GM21786 (cell line): ENCODE results near the gene KRT79.
"Not testable (repeated sequence)": the region's sequence is repeated elsewhere in the genome, so short reads cannot be mapped to it uniquely, and the experiment has no call there.

Source experiments
- ATAC-seq: cut with Tn5 transposase; IDR thresholded peaks from one replicate; pipeline ENCODE4 v1.9.1; 2021; ENCODE audit not compliant: unreplicated experiment

The KRT79 gene

DNA sequence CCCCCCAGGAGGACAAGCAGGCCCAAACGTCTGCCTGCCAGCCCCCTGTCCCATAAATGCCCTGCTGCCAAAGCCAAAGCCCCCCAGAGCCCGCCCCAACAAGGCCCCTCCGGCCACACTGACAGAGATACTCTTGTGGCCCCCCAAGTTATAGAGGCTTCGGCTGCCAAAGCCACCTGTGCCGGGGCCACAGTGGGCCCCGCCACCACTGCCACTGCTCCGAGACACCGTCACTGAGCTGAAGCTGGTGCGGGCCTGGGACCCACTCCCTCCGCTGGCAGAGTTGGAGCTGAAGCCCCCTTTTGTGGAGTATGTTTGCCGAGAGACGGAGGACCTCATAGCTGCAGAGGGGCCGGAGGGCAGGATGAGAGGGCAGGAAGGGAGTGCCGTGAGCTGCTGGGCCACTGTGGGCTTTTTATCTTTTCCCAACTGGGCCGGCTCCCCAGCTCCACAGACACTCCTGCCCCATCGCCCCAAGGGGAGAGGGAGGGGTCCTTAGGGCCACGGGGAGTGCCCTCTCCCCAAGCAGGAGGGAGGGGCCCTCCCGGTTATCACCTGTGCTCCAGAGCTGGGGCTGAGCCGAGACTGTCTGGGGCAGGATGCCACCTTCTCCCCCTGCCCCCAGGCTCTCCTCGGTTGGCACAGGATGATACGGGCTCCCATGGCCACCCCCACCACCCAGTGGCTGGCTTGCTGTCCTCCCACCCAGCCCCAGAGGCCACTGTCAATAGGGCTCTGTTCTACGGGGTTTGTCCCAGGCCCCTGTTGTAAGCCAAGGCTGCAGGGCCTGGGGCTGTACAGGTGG lies at the start of gene KRT79:
Gene KRT79 (minus strand): TSS at position 390 of the 805 bp plus-strand sequence. CDS start 51 bp downstream, at position 339.
- ATAC-seq: no peak

DNA sequence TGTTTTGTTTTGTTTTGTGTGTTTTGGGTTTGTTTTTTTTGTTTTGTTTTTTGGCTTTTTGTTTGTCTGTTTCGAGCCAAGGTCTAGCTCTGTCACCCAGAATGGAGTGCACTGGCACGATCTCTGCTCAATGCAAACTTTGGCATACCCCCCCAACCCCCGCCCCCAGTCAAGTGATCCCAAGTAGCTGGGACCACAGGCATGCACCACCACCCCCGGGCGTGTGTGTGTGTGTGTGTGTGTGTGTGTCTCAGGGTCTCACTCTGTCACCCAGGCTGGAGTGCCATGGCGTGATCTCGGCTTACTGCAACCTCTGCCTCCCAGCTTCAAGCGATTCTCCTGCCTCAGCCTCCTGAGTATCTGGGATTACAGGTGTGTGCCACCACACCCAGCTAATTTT lies 46.4 kb upstream of the KRT79 start:
- ATAC-seq: not testable (repeated sequence)

DNA sequence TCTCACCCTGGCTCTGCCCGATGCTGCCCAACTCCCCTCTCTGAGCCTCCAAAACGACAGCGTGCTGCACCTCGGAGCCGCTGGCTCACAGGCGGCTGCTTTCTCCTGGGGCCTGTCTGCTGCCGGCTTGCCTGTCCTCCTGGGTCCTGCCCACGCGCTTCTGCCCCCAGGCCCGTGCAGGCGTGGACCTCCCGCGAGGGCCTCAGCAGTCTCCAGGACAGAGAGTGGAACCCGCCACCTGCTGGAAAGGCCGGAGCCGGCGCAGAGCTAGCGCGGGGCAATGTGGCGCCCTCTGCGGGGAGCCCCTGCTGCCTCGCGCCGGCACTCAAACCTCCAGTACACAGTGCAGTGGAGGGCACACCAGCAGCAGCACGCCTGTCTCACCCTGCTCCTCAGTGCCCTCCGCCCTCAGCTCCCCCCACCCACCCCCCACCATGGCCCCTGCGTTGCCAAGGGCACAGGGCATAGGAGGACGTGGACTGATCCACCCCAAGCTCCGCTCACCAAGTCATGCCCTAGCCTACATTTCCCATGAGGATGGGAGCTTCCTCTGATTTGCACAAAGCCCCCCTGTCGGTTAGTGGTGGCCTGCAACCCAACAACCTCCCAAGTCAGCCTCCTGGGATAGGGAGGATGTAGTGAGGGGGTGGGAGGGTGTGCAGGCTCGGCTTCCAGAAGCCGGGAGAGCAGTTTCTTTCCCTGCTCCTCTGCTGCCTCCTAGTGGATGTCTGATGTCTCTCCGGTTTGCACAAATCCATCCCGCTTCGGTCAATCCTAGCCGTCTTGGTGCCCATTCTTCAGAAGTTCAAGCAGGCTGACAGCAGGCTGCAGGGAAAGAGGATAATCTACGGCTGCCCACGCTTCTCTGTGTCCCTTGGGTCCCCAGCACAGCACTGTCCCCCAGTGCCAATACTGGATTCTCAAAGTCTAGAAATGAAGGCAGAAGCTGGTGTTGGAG lies 45.6 kb upstream of the KRT79 start:
- ATAC-seq: no peak

DNA sequence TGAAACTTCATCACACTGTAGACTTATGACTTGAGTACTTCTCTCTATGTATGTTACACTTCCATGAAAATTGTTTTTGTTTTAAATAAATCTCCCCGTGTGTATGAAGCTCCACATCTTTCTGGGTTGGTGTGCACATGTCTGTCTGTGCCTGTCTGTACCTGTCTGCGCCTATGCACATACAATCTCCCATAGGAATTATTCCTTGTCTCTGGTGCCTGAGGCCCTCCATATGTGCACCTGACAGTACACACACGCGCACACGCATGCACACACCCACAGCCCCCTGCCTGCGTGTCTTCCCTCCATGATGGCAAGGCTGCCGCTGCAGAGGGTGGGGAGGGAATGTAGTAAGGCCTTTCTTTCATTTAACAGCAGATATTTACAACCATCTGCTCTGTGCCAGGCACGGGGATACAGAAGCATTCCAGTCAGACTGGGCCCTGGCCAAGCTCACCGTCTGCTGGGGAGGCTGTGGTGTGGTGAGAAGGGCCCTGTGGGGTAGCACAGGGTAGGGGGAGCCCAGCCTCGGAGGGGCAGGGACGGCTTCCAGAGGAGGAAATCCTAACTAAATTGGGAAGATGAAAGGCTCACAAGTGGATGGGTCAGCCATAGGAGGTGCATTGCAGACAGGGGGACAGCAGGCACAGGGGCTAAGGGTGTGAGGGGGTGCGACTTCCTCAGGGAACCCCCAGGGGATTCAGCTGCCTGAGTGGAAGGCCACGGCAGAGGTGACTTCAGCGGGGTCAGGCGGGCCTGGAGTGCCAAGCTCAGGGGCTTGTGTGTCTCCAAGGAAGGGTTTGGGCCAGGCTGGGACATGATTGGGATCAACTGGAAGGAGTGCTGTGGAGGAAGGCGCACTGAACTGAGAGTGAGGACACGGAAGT lies 44.6 kb upstream of the KRT79 start:
- no peak for ATAC-seq

DNA sequence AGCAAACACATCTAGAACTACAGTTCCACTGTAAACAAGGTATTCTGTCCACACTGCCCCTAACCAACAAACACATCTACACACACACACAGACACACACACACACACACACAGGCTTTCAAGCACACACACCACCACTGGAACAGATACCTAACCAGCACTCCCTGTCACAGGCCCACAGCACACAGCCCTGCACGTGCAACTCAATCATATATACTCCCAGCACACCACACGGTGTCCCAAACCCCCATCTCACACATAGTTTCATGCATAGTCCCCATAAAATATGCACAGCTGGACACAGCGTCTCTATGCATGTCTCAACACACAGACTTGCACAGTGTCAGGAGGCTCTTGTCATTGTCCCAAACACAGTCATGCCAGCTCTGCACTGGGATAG lies 43.1 kb upstream of the KRT79 start:
- no peak for ATAC-seq

DNA sequence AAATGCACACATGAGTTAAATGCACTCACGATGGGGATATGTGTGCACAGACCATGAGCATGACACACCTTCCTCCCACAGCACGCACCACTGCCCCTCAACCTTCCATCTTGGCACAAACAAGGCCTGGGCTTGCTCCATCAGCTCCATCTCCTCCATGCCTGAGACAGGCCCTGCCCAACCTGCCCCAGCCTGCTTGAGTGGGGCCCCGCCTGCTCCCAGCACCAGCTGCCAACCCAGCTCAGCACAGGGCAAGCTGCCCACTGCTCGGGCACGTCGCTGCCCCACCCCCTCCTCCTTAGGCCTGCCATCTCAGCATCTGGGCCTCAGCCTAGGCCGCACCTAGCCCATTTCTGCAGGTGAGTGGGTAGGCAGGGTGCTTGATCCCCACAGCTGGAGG lies 42.3 kb upstream of the KRT79 start:
- ATAC-seq: no peak

DNA sequence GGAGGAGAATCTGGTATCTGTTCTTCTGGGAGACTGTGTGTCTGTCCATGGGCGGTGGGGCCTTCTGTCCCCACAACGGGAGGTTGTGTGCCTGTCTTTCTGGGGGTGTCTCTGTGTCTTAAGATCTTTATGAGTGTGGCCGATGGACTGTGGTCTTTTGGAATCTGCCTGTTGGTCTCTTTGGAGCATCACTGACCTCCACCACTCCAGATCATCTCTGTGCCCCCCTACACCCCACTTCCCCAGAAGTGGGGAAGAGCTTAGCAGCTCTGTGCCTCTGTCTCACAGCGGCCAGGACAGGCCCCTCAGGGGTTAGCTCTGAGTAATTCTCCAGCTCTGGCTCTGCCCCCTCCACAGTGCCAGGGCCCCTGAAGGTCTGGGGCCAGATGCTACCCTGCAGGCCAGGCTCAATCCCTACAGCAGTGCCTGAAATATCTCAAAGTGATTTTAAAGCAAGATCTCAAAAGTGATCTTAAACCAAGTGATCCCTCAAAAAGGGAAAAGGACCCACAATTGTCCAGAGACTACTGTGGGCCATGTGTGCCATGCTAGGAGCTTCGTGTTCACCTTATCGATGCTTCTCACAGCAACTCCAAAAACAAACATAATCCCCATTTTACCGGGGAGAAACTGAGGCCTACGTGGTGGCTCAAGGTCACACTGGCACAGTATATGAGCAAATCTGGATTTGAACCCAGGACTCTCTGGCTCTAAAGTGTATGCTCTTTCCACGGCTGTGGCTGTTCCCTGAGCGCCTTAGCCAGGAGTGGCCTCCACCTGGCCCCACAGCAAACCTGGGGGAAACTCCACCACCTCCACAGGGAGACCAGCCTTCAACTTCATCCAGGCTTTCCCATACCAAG lies 40.7 kb upstream of the KRT79 start:
- ATAC-seq: no peak

DNA sequence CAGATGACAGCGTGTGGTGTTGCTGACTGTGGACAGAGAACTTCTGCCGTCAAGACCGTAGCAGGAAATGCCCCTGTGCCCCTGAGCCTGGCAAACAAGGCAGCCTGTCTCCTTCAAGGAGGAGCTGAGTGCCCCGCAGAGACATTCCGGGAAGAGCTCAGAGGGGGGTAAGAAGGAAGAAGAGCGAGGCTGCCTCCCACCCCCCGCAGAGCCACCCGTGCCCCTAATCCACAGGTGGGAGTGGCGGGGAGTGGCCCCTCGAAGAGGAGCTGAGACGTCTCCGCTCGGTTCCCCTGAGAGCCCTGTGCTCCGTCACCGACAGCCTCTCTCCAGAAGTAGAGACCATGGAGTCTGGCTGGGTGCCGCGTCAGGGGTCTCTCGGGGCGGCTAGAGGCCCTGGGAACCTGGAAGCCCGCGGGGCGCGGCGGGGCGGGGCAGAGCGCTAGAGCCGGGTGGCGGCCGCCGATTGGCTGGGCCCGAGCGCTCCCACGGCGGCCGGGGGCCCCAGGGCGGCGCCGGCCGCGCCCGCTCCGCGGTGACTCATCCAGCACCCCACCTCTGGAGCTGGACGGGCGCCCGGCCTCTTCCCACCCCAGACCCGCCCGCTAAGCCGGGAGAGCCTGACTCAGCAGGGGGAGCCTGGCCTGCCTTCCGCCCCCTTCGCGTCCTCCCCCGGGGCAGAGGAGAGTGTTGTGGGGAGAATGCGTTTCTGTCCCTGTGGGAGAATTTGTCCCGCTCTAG lies 39.9 kb upstream of the KRT79 start:
- no peak for ATAC-seq

DNA sequence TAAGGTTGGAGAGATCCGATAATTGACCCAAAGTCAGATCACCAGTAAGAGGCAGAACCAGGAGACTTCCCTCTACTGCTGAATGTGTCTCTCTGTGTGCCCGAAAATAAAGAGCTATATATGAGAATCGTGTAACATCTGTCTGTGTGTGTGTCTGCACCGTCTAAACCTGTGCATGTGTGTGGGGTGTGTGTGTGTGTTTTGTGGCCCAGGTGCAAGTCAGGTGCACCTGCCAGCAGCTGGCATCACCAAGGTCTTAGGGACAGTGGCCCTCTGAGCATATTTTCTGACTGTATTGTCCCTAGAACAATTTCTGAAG lies 39.4 kb upstream of the KRT79 start:
- ATAC-seq: no peak

DNA sequence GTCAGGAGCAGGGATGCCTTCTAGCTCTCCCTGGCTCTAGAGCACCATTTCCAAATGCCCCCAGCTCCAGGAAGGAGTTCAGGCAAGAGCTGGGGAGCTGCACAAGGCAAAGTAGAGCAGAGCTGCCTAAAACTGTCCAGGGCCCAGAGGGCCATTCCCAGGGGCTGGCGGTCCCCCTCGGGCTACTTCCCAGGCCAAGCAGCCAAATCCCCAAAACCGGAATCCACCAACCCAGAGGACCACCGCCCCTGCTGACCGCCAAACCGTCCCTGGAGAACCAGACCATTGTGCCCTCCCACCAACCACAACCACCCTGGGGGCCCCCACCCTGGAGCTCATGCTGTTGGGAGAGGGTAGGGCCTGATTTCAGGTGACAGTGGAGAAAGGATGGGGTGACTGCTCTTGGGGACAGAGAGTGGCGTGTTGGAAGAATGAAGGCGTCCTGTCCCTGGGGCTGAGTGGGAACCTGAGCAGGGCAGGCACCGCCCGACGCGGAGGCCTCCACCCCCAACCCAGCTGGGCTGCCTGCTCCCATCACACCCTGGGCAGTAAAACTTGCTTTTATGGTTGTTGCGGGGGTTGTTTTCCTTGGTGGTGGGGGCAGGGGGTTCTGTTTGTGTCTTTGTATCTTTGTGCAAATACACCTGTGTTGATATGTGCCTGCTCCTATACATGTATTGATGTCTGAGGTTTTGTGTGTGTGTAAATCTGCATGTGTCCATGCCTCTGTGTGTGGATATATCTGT lies 38.7 kb upstream of the KRT79 start:
- no peak for ATAC-seq

DNA sequence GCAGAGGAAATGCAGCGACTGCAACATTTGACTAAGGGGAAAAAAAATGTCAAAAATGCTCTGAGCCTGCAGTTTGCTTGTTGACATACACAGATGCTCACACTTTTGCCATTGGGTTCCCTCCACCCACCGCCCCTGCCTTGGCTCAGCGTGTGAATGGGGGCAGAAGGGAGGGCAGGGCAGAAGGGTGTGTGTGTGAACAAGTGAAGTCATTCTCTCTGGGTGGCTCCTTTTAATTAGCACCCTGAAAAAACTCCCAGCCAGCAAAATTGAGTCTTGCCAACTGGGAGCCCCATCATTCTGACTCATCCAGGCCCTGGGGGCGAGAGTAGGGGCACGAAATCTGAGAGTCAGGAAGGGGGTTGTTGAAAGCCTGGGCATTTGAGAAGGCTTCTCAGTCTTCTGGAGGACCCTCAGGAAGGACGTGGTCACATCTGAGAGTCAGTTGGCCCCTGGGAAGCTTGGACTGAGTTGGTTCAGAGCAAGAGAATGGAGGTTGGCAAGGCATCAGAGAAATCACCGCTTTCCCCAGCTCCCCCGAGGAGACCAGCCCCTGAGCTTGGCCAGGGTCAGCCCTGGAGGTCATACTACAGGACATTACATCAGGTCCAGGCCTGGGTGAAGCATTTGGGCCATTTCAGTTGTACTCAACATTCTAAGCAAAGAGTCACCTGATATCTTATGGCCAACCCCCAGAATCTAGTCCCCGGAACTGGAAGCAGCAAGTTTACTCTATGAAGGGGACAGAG lies 37.4 kb upstream of the KRT79 start:
- no peak for ATAC-seq

DNA sequence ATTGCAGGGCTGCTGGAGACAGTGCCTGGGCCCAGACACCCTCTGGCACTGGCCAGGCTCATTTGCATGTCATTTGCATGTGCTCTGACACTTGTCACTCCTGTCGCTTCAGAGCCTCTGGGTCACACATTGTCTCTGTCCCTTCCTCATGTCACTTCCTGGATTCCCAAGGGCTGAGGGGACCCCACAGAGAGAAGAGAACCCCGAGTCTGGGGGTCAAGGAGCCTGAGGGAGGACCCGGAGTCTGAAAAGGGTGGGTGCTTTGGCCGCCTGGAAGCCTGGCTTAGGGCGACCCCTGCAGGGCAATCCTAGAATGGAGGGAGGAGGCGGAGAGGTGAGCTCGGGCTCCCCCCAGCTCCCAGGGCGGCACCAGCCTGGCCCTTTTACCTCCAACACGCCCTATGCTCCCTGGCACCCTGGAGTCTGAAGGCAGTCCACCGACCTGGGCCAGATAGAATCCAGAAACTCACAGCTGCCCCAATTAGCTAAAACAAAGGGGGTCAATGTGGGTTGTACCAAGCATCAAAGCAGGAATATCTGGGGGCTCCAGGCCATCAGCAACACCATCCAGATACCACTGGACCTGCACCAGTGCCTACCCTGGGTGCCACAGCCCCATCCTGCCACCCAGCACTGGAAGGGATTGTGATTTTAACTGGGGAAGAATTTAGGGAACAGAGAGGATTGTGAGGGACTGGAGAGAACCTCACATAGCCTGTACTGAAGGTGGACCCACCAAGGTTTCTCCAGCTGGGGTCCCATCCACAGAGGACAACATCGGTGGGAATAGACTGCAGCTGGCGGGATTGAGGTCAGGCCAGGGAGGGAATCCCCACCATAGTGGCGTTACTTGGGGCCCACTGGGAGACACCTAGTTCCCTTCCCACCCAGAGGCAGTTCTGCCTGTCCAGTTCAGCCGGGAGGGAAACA lies 36.5 kb upstream of the KRT79 start:
- ATAC-seq: no peak

DNA sequence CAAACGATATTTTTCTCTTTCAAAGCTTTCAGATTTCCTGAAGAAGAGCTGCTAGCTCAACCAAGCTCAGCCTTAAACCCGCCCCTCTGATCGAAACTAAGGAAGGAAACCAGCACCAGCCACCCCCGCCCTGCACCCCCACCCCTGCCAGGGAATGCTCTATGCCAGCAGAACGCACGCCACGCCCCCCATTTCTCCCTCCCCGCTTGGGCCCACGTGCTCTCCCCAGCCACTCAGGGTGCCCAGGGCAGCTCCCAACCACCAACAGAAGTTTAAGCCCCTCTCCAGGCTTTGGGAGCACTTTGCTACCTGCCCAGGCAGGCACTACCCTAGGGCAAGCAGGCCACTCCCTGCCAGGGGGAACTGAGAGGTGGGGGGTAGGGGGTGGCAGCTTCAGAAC lies 33.5 kb upstream of the KRT79 start:
- no peak for ATAC-seq

DNA sequence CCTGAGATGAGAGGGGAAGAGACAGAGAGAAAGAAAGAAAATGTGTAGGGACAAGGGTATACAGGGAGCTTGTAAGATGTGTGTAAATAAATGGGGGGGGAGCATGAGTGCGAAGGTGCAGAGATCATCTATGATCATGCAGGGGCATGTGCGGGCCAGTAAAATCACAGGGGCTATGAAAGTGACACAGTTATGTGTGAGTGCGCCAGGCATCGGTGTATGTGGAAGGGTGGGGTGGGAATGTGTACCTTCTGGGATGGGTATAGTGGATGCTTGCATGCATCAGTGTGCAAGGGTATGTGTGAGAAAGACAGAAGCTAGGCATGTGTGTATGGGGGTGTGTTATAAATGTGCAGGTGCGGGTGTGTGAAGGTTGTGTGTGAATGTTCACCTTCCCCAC lies 33.0 kb upstream of the KRT79 start:
- no peak for ATAC-seq

DNA sequence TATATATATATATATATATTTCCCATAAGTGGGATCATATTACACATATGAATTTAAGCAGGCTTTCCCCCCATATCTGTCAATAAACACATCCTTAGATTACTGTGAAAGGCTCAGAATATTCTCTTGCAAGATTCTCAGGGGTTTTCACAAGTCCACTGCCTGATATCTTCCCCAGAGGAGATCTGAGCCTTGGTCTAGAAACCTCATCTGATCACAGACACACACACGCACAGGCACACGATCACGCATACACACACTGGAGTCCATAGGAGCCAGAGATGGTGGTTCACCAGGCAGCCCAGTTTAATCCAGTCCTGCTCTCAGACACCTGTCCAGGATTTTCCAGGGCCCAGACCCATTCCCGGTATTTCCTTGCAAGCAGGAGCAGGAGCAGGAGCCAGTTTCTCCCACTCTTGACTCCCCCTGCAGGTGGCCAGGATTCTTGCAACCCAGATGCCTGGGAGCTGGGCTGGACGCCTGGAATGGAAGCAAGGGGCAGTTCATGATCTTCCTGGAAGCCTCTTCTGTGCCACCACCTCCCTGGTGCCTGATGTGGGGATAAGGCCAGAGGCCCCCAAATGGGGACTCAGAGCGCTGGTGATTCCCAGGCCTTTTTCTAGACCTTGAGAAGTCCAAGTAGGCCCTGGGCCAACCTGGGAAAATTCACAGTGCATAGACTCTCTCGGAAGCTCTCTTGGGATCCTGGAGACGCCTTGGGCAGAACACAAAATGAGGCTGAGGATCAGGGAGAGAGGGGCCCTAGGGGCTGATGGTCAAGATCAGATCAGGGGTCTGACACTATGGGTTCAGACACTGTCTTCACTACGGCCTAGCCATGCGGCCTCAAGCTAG lies 31.2 kb upstream of the KRT79 start:
- ATAC-seq: no peak

DNA sequence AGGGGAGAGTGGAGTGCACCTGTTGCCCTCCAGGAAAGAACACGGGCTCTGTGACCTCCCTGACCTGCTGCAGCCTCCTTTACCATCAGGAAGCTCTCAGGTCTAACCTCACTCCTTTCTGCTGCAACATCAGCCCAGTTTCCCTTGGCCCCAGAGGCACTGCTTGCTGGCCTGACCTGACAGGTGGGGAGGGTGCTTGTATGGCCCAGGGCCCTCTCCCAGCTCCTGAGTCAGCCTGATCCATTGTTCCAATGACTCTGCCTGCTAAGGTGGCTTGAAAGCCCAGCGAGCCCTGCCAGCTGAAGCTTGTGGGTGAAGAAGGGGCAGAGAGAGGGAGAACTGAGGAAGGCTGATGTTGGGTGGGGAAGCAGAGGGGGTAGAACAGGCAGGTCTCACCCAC lies 27.9 kb upstream of the KRT79 start:
- ATAC-seq: no peak
